Measurements from ENCODE around the gene KRTAP4-12.
"Not testable (repeated sequence)": the region's sequence is repeated elsewhere in the genome, so short reads cannot be mapped to it uniquely, and the experiment has no call there.

Gene KRTAP4-12

DNA sequence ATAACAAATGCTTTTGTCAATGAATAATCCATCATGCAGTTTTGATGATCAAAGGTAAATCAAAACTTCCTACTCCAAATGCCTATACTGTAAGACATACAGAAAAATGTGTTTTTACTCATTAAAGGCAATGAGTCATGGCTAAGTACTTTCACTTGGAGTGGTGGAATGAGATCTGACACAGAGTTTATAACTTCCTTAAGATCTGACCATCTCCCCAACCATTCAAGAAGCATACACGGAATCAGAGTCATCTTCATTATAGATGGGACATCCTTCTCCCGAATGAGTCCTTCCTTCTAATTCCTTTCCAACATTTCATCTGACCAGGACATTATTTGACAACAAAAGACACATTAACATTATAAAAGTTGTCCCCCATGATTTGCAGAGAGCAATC is 40.6 kb downstream of the KRTAP4-12 start:
- not testable (repeated sequence) for H3K27me3 Mint-ChIP-seq (ENCODE audit: low read depth, poor library complexity); DNase-seq; H3K4me3 Mint-ChIP-seq; H3K36me3 Mint-ChIP-seq (ENCODE audit: low read depth); H3K27ac Mint-ChIP-seq; H3K9me3 Mint-ChIP-seq; H3K4me1 Mint-ChIP-seq

- no peak overlapping the region for H3K27ac Mint-ChIP-seq
- H3K36me3 Mint-ChIP-seq (ENCODE audit: low read depth): no peaks in the 10 kb centered on the region
- no peak for TF ChIP-seq CTCF (IDR thresholded peaks at IDR 0.05)
- no peak overlapping the region for H3K4me3 Mint-ChIP-seq
- DNase-seq: no peak
- no peaks in the 10 kb centered on the region for H3K9me3 Mint-ChIP-seq
- no peaks in the 10 kb centered on the region for H3K4me1 Mint-ChIP-seq
- peaks cover 5% of the 10 kb centered on the region for H3K27me3 Mint-ChIP-seq (ENCODE audit: low read depth, poor library complexity)
These were observed 41.4 kb downstream of the KRTAP4-12 start for GRCh38 chr17:41082626-41083025.

GRCh38 chr17:41076788-41077187 is 47.2 kb downstream of the KRTAP4-12 start:
- Mint-ChIP-seq H3K27me3 (ENCODE audit: low read depth, poor library complexity) (peaks cover 7% of the 10 kb centered on the region), H3K27ac (no peak overlapping the region), H3K4me1 (no peaks in the 10 kb centered on the region), H3K36me3 (ENCODE audit: low read depth) (no peaks in the 10 kb centered on the region), H3K9me3 (no peaks in the 10 kb centered on the region), H3K4me3 (no peak overlapping the region)
- TF ChIP-seq CTCF (IDR thresholded peaks at IDR 0.05): no peak
- no peak for DNase-seq

- peaks cover 7% of the 10 kb centered on the region for H3K27me3 Mint-ChIP-seq (ENCODE audit: low read depth, poor library complexity)
- TF ChIP-seq CTCF (IDR thresholded peaks at IDR 0.05): no peak
- no peak overlapping the region for H3K27ac Mint-ChIP-seq
- DNase-seq: no peak
- no peaks in the 10 kb centered on the region for H3K36me3 Mint-ChIP-seq (ENCODE audit: low read depth)
- no peaks in the 10 kb centered on the region for H3K4me1 Mint-ChIP-seq
- H3K9me3 Mint-ChIP-seq: no peaks in the 10 kb centered on the region
- no peak overlapping the region for H3K4me3 Mint-ChIP-seq
These were observed 50.3 kb downstream of the KRTAP4-12 start for GRCh38 chr17:41073676-41074075.

Data from nephron progenitor cell (in vitro differentiated cells).